Stimulated activated CD8-positive, alpha-beta memory T cell treated with anti-CD3 and anti-CD28 coated beads, Interleukin-4, amount 100 ng/mL, for 4 hours (primary cell): ENCODE data around the gene RNF150.

Experiments
- DNase-seq, 2 donors: peaks; one replicate each; pipeline ENCODE4 v3.0.0-alpha.2; 2020; ENCODE audit warnings: low read depth in 2 of 2, low spot score in 1 of 2

RNF150 gene

DNA sequence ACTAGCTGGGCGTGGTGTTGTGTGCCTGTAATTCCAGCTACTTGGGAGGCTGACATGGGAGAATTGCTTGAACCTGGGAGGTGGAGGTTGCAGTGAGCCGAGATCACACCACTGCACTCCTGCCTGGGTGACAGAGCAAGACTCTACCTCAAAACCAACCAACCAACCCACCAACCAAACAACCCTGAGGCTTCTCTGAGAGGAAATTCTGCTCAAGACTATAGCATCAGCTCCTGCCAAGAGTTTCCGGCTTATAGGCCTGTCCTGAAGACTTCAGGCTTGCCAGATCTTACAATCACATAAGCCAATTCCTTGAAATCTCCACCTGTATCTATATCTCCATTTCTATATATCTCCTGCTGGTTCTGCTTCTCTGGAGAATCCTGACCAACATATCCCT lies 203.3 kb downstream of the RNF150 start:
- no peak for DNase-seq

DNA sequence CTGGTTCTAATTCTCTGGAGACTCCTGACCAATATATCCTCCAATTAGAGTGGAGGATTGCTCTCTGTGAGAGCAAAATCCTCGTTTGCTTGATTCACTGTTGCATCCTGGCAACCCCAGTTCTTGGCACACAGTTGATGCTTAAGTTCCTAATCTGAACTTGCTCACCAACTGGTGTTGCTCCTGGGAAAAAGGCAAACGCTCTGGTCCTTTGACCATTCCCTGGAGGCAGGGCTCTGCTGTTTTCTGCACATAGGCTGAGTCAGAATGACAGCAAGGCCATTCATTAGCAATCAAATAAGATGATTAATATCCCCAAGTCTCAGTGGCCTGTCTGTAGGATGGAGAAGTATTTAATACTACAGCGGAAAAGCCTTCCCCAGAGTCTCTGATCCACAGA lies 204.4 kb downstream of the RNF150 start:
- no peak for DNase-seq

DNA sequence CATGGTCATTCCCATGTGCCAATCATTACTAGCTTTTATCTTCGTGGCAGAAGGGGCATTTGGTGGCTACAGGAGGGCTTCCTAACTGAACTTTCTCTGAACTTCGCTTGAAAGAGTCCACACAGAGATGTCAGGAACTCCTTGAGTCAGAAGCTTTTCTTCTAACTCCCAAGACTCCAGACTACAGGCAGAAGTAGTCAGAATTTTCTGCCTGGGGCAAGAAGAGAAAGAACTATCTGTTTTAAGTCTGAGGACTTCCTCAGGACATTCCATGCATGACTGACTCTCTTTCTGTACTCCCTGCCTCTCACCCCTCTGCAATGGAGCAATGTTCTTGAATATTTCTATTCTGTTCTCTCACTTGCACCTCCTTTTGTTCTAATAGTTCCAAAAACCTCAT lies 206.6 kb downstream of the RNF150 start:
- no peak for DNase-seq

DNA sequence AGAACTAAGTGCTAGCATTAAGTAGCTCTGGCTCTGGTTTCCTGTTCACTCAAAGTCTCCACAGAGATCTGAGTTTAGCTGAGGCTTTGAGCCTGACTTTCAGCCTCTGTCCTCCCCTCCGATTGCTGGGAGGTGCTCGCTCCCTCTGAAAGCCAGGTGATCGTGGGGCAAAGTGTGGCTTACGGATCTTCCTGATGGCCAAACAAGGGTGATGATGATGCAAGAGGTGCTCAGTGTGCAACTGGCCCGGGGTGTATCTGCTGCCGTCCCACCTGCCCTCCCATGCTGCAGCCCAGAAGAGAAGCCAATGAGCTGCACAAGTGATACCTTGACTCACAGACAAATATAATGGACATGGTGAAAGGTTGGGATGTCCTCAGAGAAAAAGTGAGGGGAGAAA lies 207.9 kb downstream of the RNF150 start:
- no peak for DNase-seq

DNA sequence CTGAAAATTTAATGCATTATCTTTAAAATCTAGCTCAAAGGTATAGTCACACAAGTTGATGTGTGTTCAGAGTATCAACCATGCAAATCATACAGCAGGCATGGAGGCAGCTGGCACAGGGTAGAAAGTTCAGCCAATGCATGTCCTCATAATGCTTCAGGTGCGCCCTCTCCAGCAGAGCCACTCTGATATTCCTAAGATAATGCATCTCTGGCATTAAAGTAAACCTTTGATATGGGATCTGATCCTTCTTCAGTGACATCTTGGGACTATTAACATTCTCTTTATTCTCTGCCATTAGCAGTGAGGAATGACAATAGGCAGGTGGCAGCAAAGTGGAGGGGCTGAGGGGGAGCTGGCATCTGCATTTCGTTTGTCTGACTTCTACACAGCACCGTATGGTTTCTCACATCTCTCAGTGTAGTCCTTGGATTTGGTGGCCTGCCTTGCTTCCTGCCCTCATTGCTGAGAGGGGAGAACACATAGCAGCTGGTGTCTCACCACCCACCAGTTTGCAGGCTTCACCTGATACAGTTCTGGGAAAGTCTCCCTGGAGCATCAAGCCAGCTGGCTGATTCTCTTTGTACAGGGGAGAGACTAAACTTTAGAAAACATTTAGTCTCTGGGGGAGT lies 208.4 kb downstream of the RNF150 start:
- DNase-seq, result no peak

DNA sequence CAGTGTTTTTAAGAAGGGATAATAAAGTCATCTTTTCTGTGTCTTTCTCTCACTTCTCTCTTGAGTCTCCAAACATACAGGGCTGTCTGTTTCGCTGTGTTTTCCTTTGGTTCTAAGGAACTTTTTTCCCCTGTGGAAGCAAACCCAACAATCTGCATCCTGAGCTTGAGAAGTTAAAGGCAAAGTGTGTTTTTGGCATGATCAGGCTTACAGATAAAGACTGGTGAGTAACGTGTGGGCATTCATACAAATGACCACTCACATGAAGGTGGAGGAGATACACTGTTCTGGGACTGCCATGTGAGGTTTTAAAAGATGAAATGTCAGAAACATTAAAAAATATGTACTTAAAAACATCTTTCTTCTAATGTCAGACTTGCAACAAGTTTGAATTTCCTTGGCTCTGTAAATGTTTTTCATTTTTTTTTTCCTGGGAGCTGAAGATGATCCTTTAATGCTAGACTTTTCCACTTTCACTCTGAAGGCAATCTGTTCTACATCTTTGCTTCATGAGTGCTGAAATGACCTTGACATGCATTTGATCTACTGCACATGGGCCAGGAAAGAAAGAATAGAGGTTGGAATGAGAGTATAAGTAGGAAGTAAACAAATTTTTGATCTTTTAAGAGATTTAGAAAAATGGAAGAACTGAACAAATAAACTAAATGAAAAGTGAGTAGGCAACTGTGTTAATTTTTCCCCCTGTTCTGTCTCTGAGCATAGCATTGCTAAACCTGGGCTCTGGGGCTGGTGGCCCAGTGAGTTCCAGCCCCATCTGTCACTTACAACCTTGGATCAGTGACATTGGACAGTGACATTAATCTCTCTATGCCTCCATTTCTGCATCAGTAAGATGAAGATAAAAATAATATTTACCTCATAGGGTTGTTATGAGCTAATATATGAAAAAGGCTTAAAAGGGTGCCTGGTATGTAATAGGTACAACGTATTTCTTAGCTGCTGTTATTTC lies 226.0 kb downstream of the RNF150 start:
- no peak for DNase-seq

DNA sequence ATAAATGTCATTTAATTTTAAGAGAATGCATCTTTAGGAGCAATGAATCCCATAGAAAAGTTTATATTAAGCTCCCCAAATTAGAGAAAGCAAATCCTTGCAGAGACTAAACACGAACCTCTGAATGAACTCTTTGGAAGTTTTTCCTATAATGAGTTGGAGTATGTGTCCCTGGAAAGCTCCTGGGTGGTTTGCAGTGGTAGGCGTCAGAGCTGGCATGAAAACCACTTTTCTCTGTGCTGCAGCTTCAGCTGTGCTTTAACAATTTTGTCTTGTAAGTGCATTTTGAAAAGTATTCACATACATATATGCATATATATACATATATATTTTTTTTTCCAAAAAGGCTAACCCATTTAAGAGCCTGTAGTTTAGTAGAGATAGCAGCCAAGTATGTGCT lies 228.4 kb downstream of the RNF150 start:
- no peak for DNase-seq

DNA sequence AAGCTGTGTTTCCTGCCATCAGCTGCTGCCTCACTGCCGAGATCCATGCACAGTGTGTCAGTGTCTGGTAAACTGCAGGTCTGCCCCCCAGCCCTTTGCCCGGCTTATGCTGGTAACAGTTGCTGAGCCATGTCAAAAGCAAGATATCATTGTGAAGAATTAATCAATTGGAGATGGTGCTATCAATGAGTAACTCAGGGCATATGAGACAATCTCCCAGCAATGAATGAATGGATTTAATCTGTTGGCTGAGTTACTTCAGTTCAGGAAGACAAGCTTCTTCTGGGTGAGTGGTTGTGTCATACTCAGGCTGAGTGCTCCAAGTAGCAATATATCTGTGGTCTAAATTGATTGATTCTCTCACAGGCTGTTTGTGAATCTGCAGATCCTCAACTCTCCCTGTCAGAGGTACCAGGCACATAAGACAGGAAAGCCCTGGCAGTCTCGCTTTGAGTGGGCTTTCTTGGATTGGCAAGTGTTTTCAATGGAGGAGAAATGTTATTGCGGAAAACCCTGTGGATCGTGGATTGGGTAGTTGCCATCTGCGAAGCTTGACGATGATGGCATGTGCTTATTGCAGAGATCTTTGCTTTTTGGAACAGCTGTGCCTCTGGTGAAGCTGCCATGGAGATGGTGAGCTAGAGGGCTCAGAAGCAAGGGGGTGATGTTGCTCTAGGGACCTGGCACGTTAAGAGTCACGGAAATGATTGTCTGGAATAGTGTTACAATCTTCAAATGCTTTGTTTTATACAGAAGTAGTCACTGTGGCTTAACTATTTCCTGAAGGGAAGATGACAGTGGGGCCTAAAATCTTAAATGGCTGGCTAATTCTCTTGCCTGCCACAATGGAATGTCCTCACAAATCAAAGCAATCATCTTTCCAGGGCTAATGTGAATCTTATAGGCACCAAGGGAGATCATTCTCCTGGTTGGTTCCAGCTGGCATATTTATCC lies 229.5 kb downstream of the RNF150 start:
- no peak for DNase-seq

DNA sequence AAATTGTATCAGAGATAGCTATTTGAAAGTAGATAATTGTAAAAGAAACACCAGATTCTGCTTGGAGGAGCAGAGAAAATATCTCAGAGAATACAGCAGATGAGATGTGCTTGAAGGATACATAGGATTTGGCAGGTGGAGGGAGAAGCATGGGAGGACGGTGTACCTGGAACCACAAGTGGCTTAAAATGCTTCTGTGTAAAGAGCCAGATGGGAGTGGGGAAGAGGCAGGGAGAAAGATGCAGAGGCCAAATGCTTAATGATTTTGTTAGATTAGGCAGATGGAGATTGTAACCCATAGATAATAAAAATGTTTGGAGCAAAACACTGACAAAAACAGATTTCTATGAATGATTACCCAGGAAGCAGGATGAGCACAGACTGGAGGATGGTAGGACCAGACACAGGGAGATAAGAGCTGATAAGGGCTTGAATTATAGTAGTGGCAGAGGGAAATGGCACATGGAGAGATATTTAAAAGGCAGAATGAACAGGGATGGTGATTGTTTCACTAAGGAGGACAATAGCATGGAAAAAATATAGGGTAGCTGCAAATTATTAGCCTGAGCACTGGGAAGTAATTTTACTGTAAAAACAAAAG lies 231.4 kb downstream of the RNF150 start:
- DNase-seq, result no peak

DNA sequence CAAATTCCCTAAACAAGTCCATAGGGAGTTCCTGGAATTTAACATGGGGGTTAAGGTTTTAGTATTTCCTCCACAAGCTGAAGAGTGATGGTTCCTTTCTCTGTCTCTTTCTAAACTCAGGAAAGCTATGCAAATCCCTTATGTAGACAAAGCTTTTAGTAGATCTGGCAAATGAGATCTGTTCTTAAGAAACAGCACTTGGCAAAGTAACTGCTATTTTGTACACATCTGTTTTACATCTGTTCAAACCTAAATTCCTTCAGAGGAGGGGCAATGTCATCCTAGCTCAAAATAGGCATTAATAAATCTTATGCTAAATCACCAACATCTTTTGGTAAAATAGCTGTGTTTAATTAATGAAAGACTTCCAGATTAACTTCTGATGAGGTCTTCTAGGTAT lies 239.3 kb downstream of the RNF150 start:
- no peak for DNase-seq

DNA sequence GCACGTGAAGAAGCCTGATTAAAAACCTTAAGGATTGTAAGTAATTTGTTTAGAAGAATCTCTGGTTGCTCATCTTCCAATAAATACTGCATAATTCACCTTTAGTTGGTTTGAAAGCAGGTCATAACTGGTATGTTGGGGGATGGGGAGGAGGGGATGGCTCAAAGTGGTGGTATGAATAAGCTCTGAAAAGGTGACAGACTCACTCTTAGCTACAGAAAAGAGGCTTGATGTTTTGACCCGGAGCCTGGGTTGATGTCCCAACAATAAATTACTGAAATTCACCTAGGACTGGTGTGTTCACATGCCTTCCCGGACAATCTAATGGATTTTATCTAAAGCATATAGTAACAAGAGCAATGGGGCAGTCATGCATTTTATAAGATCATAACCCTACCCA lies 245.2 kb downstream of the RNF150 start:
- no peak for DNase-seq

DNA sequence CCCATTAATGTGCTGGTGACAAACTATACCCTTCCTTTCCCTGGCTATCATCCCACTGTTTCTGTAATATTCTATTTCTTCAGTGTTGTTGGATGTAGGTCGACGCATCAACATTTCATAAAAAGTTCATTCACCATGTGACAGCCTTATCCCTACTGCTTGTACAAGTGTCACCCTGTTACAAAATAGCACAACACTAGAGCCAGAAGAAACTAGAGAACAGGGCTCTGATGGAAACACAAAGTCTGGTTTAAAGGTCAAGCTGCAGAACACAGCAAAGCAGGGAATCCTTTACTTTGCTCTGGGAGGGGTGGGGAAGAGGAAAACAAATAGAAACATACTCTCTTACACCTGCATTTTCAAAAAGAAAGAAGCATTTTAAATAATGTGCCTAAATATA lies 245.8 kb downstream of the RNF150 start:
- DNase-seq, result no peak

DNA sequence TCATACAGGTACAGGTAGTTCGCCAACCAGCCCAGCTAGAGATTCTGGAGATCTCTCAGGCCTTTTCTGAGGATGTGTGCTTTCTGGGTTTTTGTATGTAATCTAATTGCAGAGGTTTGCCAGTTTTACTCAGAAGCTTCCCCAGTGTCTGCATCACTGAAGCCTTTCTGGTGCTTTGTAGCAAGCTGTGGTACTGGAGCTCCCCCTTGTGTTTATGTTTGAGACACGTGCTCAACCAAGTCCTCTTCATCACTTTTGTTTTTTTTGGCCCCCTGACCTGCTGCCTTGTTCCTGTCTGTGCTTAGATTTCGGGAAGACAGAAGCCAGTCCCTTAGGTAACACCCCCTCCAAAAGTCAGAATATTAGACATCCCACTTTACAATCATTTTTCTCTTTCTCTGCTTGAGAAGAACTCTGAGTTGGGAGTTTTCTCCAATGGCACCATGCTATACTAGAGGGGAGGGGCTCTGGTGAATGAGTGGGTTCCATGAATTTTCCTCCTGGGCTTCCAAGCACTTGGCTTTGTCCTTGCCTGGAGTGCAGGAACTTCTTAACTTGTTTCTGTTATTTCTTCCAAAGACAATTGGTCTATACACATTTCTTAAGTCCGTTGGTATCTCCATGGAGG lies 248.7 kb downstream of the RNF150 start:
- no peak for DNase-seq

DNA sequence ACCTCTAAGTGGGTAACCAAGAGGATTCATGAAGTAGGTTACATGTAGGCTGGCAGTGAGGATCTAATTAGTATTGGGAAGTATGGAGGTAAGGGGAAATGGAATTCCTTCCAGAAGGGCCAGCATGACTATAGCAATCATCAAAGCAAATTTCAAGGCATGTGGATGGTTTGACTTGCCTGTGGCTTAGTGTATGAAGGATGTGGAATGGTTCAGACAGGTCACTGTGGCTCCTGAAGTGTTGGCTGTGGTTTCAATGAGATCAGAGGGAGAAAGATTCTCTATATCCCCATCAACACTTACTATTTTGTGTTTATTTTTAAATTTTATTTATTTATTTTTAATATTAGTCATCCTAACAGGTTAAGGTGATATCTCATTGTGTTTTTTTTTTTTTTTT lies 255.5 kb downstream of the RNF150 start:
- DNase-seq, result no peak

DNA sequence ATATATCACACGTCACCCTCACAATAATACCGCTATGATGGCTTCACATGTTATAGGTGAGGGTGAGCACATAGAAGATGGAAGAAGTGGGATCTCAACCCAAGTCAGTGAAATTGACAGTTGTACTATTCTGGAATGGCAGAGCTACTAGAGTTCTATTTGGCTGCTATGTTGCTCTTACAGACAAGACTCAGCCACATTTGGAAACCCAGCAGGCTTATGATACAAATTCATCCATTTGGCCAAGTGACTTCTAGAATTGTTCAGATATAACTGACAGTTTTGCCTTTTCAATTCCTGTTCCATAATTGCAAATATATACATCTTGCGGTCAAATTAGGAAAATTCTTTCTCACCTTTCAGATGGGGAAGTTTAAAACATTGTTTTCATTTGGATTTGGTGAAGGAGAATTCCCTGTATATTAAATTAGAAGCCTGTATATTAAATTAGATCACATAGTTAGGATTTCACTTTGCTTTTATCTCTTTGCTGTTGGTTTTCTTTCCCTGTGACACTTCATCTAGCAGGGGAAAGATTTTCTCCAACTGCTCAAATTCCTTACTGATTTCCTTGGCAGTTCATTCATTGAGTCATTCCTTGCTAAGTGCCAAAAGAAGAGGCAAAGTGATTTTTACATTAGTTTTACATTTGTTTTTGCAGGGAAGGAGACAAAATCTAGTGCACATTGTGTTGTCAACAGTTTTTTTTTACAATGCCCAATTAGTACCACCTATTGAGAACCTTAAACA lies 256.5 kb downstream of the RNF150 start:
- DNase-seq, result no peak

DNA sequence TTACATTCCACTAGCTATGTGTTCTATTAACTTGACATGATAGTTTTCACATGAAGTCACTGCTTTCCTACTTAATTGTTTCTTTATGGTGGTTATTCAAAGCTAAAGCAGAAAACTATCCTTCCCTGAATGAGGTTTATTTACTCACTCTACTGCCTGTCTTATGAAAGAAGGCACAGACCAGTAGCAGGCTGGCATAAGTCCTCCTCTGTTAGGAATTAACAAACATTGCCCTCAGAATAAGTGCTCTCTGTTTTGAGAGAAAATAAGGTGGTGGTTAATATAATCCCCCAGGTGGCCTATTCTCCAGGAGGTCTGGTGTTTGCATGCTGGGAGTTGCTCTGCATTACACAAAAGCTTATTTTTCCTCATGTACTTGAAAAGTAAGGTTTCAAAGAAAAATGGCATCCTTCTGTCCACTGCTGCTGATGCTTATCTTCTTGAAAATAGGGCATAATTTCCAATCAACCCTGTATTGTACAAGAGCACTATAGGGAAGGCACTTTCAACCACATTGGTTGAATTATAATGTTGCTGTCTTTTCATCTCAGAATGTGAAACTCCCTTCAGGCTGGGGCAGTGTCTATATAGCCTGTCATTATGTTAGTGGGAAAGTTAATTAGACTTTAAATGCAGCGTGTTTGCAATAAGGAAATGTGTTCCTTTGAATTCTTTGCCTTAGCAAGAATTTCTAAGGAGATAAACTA lies 257.4 kb downstream of the RNF150 start:
- no peak for DNase-seq

DNA sequence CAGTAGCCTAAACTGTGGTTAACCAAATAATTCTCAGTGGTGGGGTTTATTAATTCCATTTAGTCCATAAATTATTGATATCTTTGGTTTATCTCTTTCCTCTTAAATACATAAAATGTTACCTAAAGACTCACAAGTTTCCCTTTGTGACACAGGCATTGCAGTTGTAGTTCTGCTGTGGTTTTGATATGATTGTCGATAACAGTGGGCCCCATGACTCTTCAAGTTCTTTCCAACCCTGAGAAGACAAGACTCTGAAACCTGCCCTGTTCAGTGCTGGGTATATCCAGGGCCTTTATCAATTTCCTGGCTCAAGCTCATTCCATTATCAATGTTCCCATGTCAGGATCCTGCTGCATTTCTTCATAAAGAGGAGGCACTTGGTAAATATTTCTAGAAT lies 259.2 kb downstream of the RNF150 start:
- DNase-seq, result no peak

DNA sequence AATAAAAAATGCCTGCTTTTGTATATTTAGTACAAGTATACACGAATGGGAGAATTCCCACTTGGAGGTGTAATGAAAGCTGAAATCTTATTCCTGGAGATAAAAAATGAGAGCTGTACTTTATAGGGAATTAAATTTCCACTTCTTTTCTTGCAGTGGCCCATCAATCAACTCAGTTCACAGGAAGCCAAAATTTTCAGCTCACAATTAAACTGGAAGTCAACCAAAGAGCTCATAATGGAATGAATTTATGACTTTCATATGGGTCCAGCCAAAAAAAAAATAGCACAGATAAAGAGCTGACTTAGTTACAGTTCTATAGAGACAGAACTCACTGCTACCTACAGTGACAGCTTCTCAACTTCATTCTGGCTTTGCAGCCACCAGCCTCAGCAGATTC lies 261.9 kb downstream of the RNF150 start:
- DNase-seq, result no peak

DNA sequence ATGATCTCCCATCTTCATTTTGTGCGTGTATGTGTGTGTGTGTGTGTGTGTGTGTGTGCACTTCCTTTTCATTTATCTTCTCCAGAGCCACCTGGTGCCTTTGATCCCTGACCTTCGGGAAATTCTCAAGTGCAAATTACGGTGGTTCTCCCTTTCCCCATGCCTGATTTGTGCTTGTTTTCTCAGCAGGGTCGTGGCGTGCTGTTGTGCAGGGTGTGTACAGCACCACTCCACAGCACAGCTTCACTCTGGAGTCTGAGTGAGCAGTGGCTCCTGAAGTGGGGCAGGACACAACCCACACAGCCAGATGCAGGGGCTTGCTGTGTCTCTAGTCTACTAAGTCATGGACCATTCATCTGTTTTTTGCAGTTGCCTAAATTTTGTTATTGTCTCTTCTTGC lies 262.8 kb downstream of the RNF150 start:
- DNase-seq, result no peak
